Hepatocyte (in vitro differentiated cells): ENCODE measurements around the gene PUM2. TPM values are rescaled to one million over a fixed set of nuclear protein-coding genes. Genes with fewer than 3 reads are reported as not detected.
"Not testable (repeated sequence)": the region's sequence is repeated elsewhere in the genome, so short reads cannot be mapped to it uniquely, and the experiment has no call there.

Experiments used
- DNase-seq: peaks from one replicate; pipeline ENCODE4 v3.0.0-alpha.2; 2016; ENCODE audit warnings: low spot score
- H2AFZ ChIP-seq: fragments of 200-600 bp; sonication (generic); 2 replicates; pipeline ENCODE4 v1.6.0; 2016; ENCODE audit warnings: antibody characterized with exemption, mild to moderate bottlenecking
- H3K27ac ChIP-seq: fragments of 200-600 bp; sonication (generic); 2 replicates; pipeline ENCODE4 v1.5.1; 2016; ENCODE audit warnings: mild to moderate bottlenecking
- H3K27me3 ChIP-seq: fragments of 200-600 bp; sonication (generic); 2 replicates; pipeline ENCODE4 v1.6.1; 2016
- H3K36me3 ChIP-seq: fragments of 200-600 bp; sonication (generic); replicated peaks from 2 replicates; pipeline ENCODE4 v1.5.1; 2016; ENCODE audit warnings: low read depth; ENCODE audit not compliant: insufficient read depth
- H3K4me1 ChIP-seq: fragments of 200-600 bp; sonication (generic); 2 replicates; pipeline ENCODE4 v1.5.1; 2016; ENCODE audit warnings: mild to moderate bottlenecking, moderate library complexity; ENCODE audit not compliant: insufficient read depth
- H3K4me2 ChIP-seq: fragments of 200-600 bp; sonication (generic); 2 replicates; pipeline ENCODE4 v1.6.0; 2016
- H3K4me3 ChIP-seq: fragments of 200-600 bp; sonication (generic); 2 replicates; pipeline ENCODE4 v1.5.1; 2016; ENCODE audit warnings: mild to moderate bottlenecking
- H3K79me2 ChIP-seq: fragments of 200-600 bp; sonication (generic); 2 replicates; pipeline ENCODE4 v1.6.0; 2017; ENCODE audit warnings: mild to moderate bottlenecking
- H3K9me2 ChIP-seq: fragments of 200-600 bp; sonication (generic); replicated peaks from 2 replicates; pipeline ENCODE4 v1.6.0; 2017; ENCODE audit warnings: mild to moderate bottlenecking; ENCODE audit not compliant: insufficient read depth
- H3K9me3 ChIP-seq: fragments of 200-600 bp; sonication (generic); 2 replicates; pipeline ENCODE4 v1.5.1; 2016; ENCODE audit warnings: low read depth, mild to moderate bottlenecking
- H4K20me1 ChIP-seq: fragments of 200-600 bp; sonication (generic); 2 replicates; pipeline ENCODE4 v1.6.0; 2016; ENCODE audit warnings: mild to moderate bottlenecking; ENCODE audit not compliant: insufficient read depth, poor library complexity, severe bottlenecking
- CTCF ChIP-seq: fragments of 200-600 bp; sonication (generic); IDR thresholded peaks from 2 replicates; pipeline ENCODE4 v1.5.1; 2016; ENCODE audit warnings: antibody characterized with exemption, mild to moderate bottlenecking; ENCODE audit not compliant: poor library complexity
- EZH2 ChIP-seq: fragments of 200-600 bp; sonication (generic); IDR thresholded peaks from 2 replicates; pipeline ENCODE4 v1.6.1; 2016; ENCODE audit warnings: antibody characterized with exemption, mild to moderate bottlenecking, borderline replicate concordance
- EZH2phosphoT487 ChIP-seq: fragments of 200-600 bp; sonication (generic); IDR thresholded peaks from one replicate; pipeline ENCODE4 v1.6.1; 2018; ENCODE audit warnings: antibody characterized with exemption, mild to moderate bottlenecking, low read depth, moderate library complexity; ENCODE audit not compliant: unreplicated experiment, severe bottlenecking
- WGBS: methylation state at CpG from one replicate; pipeline ENCODE4 v1.1.6; 2016; ENCODE audit warnings: low lambda C conversion rate; ENCODE audit errors: missing lambda C conversion rate; 5-methylcytosine and 5-hydroxymethylcytosine counted together
- polyA plus RNA-seq: library from polyadenylated mRNA; unstranded; fragments of >200 nt; fragmentation: Nextera tagmentation; extraction: Ambion mirVana; gene quantifications from 2 replicates; pipeline ENCODE4 v1.2.1, GENCODE V29; 2016
- total RNA-seq: library from RNA; depleted of rRNA; stranded (reverse); fragments of >200 nt; gene quantifications from 2 replicates; pipeline ENCODE4 v1.2.3, GENCODE V29; 2014

PUM2 gene
- total and polyA plus RNA-seq, 2 experiments from 2014 or later: 14.4 to 55.5 TPM

DNA sequence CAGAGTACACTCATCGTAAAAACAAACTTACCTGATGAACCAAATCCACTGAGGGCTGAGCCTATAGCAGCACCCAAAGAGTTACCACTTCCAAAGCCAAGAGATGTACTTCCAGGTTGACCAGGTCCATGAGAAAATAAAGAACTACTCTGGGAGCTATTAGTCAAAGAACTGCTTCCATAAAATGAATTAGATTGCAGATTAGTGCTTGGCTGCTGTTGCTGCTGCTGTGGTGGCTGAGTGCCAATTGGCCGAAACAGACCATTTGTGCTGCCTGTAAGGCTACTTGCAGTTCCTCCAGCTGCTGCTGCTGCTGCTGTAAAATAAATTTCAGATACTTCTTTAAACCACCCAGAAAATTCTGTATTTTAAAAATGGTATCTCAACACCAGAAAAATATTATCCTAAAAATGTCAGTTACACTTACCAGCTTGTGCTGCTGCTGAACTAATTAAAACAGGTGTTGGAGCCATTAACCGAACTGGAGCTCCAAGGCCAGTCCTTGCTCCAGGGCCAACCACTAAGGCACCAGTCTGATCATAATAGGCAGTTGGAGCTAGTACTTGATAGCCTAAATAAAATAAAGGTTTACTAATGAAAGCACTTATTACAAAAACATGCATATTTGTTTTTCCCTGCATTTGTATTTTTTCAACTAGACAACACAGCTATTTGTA, 67.6 kb downstream of the PUM2 start:
- Histone ChIP-seq H3K9me3 (no peaks in the 10 kb centered on the region), H3K4me1 (no peaks in the 10 kb centered on the region), H2AFZ (no peak overlapping the region), H3K9me2 (no peaks in the 10 kb centered on the region), H3K27ac (no peak overlapping the region), H4K20me1 (peaks cover 18% of the 10 kb centered on the region), H3K79me2 (peaks cover 53% of the 10 kb centered on the region), H3K4me2 (no peak overlapping the region), H3K36me3 (peaks cover 5% of the 10 kb centered on the region), H3K27me3 (no peaks in the 10 kb centered on the region), H3K4me3 (no peak overlapping the region)
- TF ChIP-seq CTCF (no peak), EZH2 (no peak), EZH2phosphoT487 (no peak)
- peak; percentile 18 for DNase-seq
- 93% methylated on average over 3 of the region's 3 CpGs for WGBS

DNA sequence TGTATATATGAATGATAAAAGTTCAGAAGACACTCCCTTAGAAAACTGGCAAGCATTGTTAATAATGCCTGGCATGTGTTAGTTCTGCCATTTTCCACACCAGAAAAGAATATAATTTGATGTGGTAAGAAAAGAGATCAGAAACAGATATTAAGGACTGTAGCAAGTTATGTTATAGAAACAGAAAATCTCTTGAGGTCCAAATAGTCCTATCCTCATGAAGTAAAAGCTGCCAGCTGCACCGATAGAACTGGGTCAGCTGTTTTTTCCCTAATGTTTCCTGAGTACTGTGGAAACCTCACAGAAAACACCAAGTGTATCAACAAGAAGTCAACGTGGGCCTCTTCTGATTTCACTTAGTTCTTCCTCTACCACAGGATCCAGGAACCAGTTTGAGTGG, 68.8 kb downstream of the PUM2 start:
- Histone ChIP-seq H3K27me3 (no peaks in the 10 kb centered on the region), H3K9me2 (no peaks in the 10 kb centered on the region), H3K79me2 (peaks cover 43% of the 10 kb centered on the region), H3K27ac (no peak overlapping the region), H3K4me2 (no peak overlapping the region), H3K4me3 (no peak overlapping the region), H4K20me1 (peaks cover 11% of the 10 kb centered on the region), H3K4me1 (no peaks in the 10 kb centered on the region), H3K36me3 (peaks cover 5% of the 10 kb centered on the region), H2AFZ (no peak overlapping the region), H3K9me3 (no peaks in the 10 kb centered on the region)
- TF ChIP-seq CTCF (no peak), EZH2phosphoT487 (no peak), EZH2 (no peak)
- no peak for DNase-seq
- 90% methylated on average over 2 of the region's 2 CpGs for WGBS

DNA sequence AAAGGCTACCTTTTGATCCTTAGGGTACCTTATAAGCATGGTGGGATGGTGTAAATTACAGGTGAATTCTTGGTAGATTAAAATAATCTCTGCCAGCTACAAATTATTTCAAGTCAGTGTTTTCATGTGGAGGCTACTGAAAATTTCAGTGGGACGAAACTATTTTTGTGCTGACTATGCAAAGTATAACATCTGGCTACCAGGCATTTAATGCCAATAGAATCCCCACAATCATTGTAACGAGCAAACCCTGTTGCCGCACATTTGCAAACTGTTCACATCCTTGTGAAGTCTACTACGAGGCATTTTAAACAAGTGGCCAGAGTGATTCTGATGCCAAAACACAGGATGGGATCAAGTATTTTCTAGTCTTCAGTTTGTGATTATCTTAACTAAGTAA, 77.6 kb downstream of the PUM2 start:
- Histone ChIP-seq H3K9me2 (no peaks in the 10 kb centered on the region), H3K4me1 (no peaks in the 10 kb centered on the region), H3K36me3 (no peaks in the 10 kb centered on the region), H3K27ac (no peak overlapping the region), H3K4me2 (no peak overlapping the region), H3K79me2 (peaks cover 48% of the 10 kb centered on the region), H3K27me3 (no peaks in the 10 kb centered on the region), H3K4me3 (no peak overlapping the region), H3K9me3 (no peaks in the 10 kb centered on the region), H2AFZ (no peak overlapping the region), H4K20me1 (peaks cover 3% of the 10 kb centered on the region)
- 84% methylated on average over 4 of the region's 4 CpGs for WGBS
- no peak for TF ChIP-seq EZH2phosphoT487
- no peak for TF ChIP-seq CTCF
- TF ChIP-seq EZH2: no peak
- no peak for DNase-seq

DNA sequence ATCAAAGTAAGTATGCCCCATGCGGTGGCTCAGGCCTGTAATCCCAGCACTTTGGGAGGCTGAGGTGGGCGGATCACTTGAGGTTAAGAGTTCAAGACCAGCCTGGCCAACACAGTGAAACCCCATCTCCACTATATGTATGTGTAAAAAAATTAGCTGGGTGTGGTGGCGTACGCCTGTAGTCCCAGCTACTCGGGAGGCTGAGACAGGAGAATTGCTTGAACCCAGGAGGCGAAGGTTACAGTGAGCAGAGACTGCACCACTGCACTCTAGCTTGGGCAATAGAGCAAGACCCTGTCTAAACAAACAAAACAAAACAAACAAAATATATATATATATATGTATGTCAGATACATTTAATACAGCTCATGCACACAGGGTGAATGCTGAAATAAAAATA, 82.3 kb downstream of the PUM2 start:
- not testable (repeated sequence) for H3K4me2 ChIP-seq, H3K27ac ChIP-seq, H3K9me3 ChIP-seq, H3K9me2 ChIP-seq, H3K27me3 ChIP-seq, DNase-seq, H3K36me3 ChIP-seq, H3K4me1 ChIP-seq, H4K20me1 ChIP-seq, H3K4me3 ChIP-seq, H2AFZ ChIP-seq
- 100% methylated on average over 6 of the region's 6 CpGs for WGBS
- peaks cover 34% of the 10 kb centered on the region for H3K79me2 ChIP-seq
